Immature natural killer cell (primary cell): ENCODE data around the gene CEP170. TPM values are rescaled to one million over a fixed set of nuclear protein-coding genes. Genes with fewer than 3 reads are reported as not detected.
A peak's percentile ranks its signal among the peaks of the same experiment; 100 is the strongest.

Experiments used
- DNase-seq, 3 donors: peaks; one replicate each; pipeline ENCODE4 v3.0.0; 2022; ENCODE audit warnings: mixed read lengths in 1 of 3
- H3K27ac Mint-ChIP-seq, 6 donors: one replicate each; pipeline ENCODE4 v1.8.0; 2020; ENCODE audit warnings: mixed read lengths in 6 of 6, mild to moderate bottlenecking in 5 of 6, inconsistent platforms in 4 of 6, moderate library complexity in 3 of 6
- H3K27me3 Mint-ChIP-seq, 3 donors: one replicate each; pipeline ENCODE4 v1.8.0; 2020 to 2021; ENCODE audit warnings: low read depth in 3 of 3, mild to moderate bottlenecking in 3 of 3, mixed read lengths in 3 of 3, moderate library complexity in 3 of 3, inconsistent platforms in 1 of 3
- H3K36me3 Mint-ChIP-seq, 3 donors: one replicate each; pipeline ENCODE4 v1.8.0; 2020; ENCODE audit warnings: mixed read lengths in 3 of 3, inconsistent platforms in 2 of 3, mild to moderate bottlenecking in 2 of 3
- H3K4me1 Mint-ChIP-seq, 2 donors: one replicate each; pipeline ENCODE4 v1.8.0; 2020; ENCODE audit warnings: inconsistent platforms in 2 of 2, mild to moderate bottlenecking in 2 of 2, mixed read lengths in 2 of 2, moderate library complexity in 1 of 2
- H3K4me3 Mint-ChIP-seq, 5 donors: one replicate each; pipeline ENCODE4 v1.8.0; 2020; ENCODE audit warnings: mild to moderate bottlenecking in 5 of 5, mixed read lengths in 5 of 5, inconsistent platforms in 3 of 5, moderate library complexity in 3 of 5
- H3K9me3 Mint-ChIP-seq, 6 donors: one replicate each; pipeline ENCODE4 v1.8.0; 2020; ENCODE audit warnings: mild to moderate bottlenecking in 6 of 6, mixed read lengths in 6 of 6, inconsistent platforms in 4 of 6, moderate library complexity in 3 of 6
- polyA plus RNA-seq, 3 donors: library from polyadenylated mRNA; unstranded; fragments of 300-500 nt; fragmentation: Illumina TruSeq; gene quantifications; one replicate each; pipeline ENCODE4 v1.2.3, GENCODE V29; 2021

CEP170 gene
- polyA plus RNA-seq: 1 to 10 TPM; 2.8 to 8.0 (median 2.8) TPM

- H3K9me3 Mint-ChIP-seq: no peaks in the 10 kb centered on the region
- peak within 1 kb of the TSS; percentile 97 to 100 (median 99) for H3K4me3 Mint-ChIP-seq
- H3K27me3 Mint-ChIP-seq: peaks cover 18 to 24% (median 21%) of the 10 kb centered on the region in 3 donors
- H3K4me1 Mint-ChIP-seq: peaks cover 29 to 39% of the 10 kb centered on the region in 2 donors
- H3K27ac Mint-ChIP-seq: peak within 1 kb of the TSS; percentile 95 to 100 (median 100)
- DNase-seq: peak; percentile 94
- H3K36me3 Mint-ChIP-seq: no peaks in the 10 kb centered on the region
Observed at GRCh38 chr1:243254927-243255790, at the start of gene CEP170. TSS of gene CEP170 (minus strand) at chr1:243255281. CDS start at chr1:243225280, 30,001 bp downstream.

- no peak for DNase-seq
- H3K4me3 Mint-ChIP-seq: no peak overlapping the region
- no peaks in the 10 kb centered on the region for H3K4me1 Mint-ChIP-seq
- peaks cover 34 to 48% (median 38%) of the 10 kb centered on the region in 3 donors for H3K36me3 Mint-ChIP-seq
- H3K9me3 Mint-ChIP-seq: peaks cover 0 to 3% (median 0%) of the 10 kb centered on the region in 6 donors
- no peak overlapping the region for H3K27ac Mint-ChIP-seq
- no peaks in the 10 kb centered on the region for H3K27me3 Mint-ChIP-seq
Observed at GRCh38 chr1:243301059-243301458, 46.0 kb upstream of the CEP170 start.

- Mint-ChIP-seq H3K27me3 (no peaks in the 10 kb centered on the region), H3K9me3 (peaks cover 3 to 16% (median 7%) of the 10 kb centered on the region in 6 donors), H3K27ac (no peak overlapping the region), H3K36me3 (peaks cover 50 to 66% (median 51%) of the 10 kb centered on the region in 3 donors), H3K4me1 (no peaks in the 10 kb centered on the region), H3K4me3 (no peak overlapping the region)
- DNase-seq: no peak
Observed at GRCh38 chr1:243299069-243299468, 44.0 kb upstream of the CEP170 start.

- Mint-ChIP-seq H3K27me3 (no peaks in the 10 kb centered on the region), H3K4me1 (no peaks in the 10 kb centered on the region), H3K36me3 (peaks cover 65 to 76% (median 70%) of the 10 kb centered on the region in 3 donors), H3K27ac (no peak overlapping the region), H3K4me3 (no peak overlapping the region), H3K9me3 (peaks cover 11 to 33% (median 14%) of the 10 kb centered on the region in 6 donors)
- DNase-seq: no peak
Observed at GRCh38 chr1:243294723-243295121, 39.6 kb upstream of the CEP170 start.

- no peak for DNase-seq
- Mint-ChIP-seq H3K27ac (no peak overlapping the region), H3K27me3 (no peaks in the 10 kb centered on the region), H3K9me3 (peaks cover 11 to 33% (median 14%) of the 10 kb centered on the region in 6 donors), H3K36me3 (peaks cover 66 to 78% (median 73%) of the 10 kb centered on the region in 3 donors), H3K4me1 (no peaks in the 10 kb centered on the region), H3K4me3 (no peak overlapping the region)
Observed at GRCh38 chr1:243293941-243294722, 39.1 kb upstream of the CEP170 start.

GRCh38 chr1:243292117-243292516, 37.0 kb upstream of the CEP170 start:
- no peaks in the 10 kb centered on the region for H3K27me3 Mint-ChIP-seq
- H3K4me3 Mint-ChIP-seq: no peak overlapping the region
- no peak for DNase-seq
- peaks cover 66 to 79% (median 71%) of the 10 kb centered on the region in 3 donors for H3K36me3 Mint-ChIP-seq
- peaks cover 11 to 33% (median 14%) of the 10 kb centered on the region in 6 donors for H3K9me3 Mint-ChIP-seq
- no peak overlapping the region for H3K27ac Mint-ChIP-seq
- peaks cover 11 to 12% of the 10 kb centered on the region in 2 donors for H3K4me1 Mint-ChIP-seq

- Mint-ChIP-seq H3K9me3 (peaks cover 11 to 33% (median 14%) of the 10 kb centered on the region in 6 donors), H3K4me1 (peaks cover 11 to 12% of the 10 kb centered on the region in 2 donors), H3K36me3 (peaks cover 59 to 76% (median 69%) of the 10 kb centered on the region in 3 donors), H3K27me3 (no peaks in the 10 kb centered on the region), H3K27ac (no peak overlapping the region), H3K4me3 (no peak overlapping the region)
- no peak for DNase-seq
Observed at GRCh38 chr1:243291292-243291691, 36.2 kb upstream of the CEP170 start.

GRCh38 chr1:243288062-243288461, 33.0 kb upstream of the CEP170 start:
- H3K4me1 Mint-ChIP-seq: peaks cover 11 to 12% of the 10 kb centered on the region in 2 donors
- peaks cover 45 to 64% (median 63%) of the 10 kb centered on the region in 3 donors for H3K36me3 Mint-ChIP-seq
- H3K27ac Mint-ChIP-seq: no peak overlapping the region
- H3K4me3 Mint-ChIP-seq: no peak overlapping the region
- peaks cover 0 to 7% (median 1%) of the 10 kb centered on the region in 6 donors for H3K9me3 Mint-ChIP-seq
- H3K27me3 Mint-ChIP-seq: no peaks in the 10 kb centered on the region
- DNase-seq: no peak

GRCh38 chr1:243287652-243288051, 32.6 kb upstream of the CEP170 start:
- peaks cover 11 to 12% of the 10 kb centered on the region in 2 donors for H3K4me1 Mint-ChIP-seq
- H3K36me3 Mint-ChIP-seq: peaks cover 44 to 63% (median 62%) of the 10 kb centered on the region in 3 donors
- H3K4me3 Mint-ChIP-seq: no peak overlapping the region
- no peak for DNase-seq
- no peaks in the 10 kb centered on the region for H3K27me3 Mint-ChIP-seq
- peak overlapping the region in 2 of 6 donors; percentile 12 to 43 for H3K27ac Mint-ChIP-seq
- peaks cover 0 to 5% (median 3%) of the 10 kb centered on the region in 6 donors for H3K9me3 Mint-ChIP-seq

GRCh38 chr1:243287123-243287460, 32.0 kb upstream of the CEP170 start:
- Mint-ChIP-seq H3K9me3 (peaks cover 0 to 5% (median 1%) of the 10 kb centered on the region in 6 donors), H3K27me3 (no peaks in the 10 kb centered on the region), H3K36me3 (peaks cover 39 to 65% (median 63%) of the 10 kb centered on the region in 3 donors), H3K4me1 (peaks cover 11 to 12% of the 10 kb centered on the region in 2 donors), H3K27ac (no peak overlapping the region), H3K4me3 (no peak overlapping the region)
- DNase-seq: no peak

GRCh38 chr1:243286409-243287122, 31.5 kb upstream of the CEP170 start:
- no peak overlapping the region for H3K4me3 Mint-ChIP-seq
- H3K27ac Mint-ChIP-seq: no peak overlapping the region
- no peak for DNase-seq
- H3K36me3 Mint-ChIP-seq: peaks cover 36 to 64% (median 63%) of the 10 kb centered on the region in 3 donors
- H3K9me3 Mint-ChIP-seq: peaks cover 0 to 5% (median 1%) of the 10 kb centered on the region in 6 donors
- H3K27me3 Mint-ChIP-seq: no peaks in the 10 kb centered on the region
- H3K4me1 Mint-ChIP-seq: peaks cover 11 to 12% of the 10 kb centered on the region in 2 donors

GRCh38 chr1:243281672-243282071, 26.6 kb upstream of the CEP170 start:
- Mint-ChIP-seq H3K4me3 (no peak overlapping the region), H3K4me1 (no peaks in the 10 kb centered on the region), H3K36me3 (peaks cover 16 to 56% (median 49%) of the 10 kb centered on the region in 3 donors), H3K9me3 (peaks cover 0 to 5% (median 1%) of the 10 kb centered on the region in 6 donors), H3K27me3 (no peaks in the 10 kb centered on the region), H3K27ac (no peak overlapping the region)
- DNase-seq: no peak

- Mint-ChIP-seq H3K4me1 (no peaks in the 10 kb centered on the region), H3K9me3 (peaks cover 0 to 5% (median 1%) of the 10 kb centered on the region in 6 donors), H3K36me3 (peaks cover 12 to 58% (median 47%) of the 10 kb centered on the region in 3 donors), H3K27ac (no peak overlapping the region), H3K27me3 (no peaks in the 10 kb centered on the region), H3K4me3 (no peak overlapping the region)
- DNase-seq: no peak
Observed at GRCh38 chr1:243280571-243281129, 25.6 kb upstream of the CEP170 start.
